ENCODE measurements around the gene AGPAT1. TPM values are rescaled to one million over a fixed set of nuclear protein-coding genes. Genes with fewer than 3 reads are reported as not detected.
A peak's percentile ranks its signal among the peaks of the same experiment; 100 is the strongest.

AGPAT1 gene
- total RNA-seq, 1 experiment from 2014 or later = 55.6 TPM

DNA sequence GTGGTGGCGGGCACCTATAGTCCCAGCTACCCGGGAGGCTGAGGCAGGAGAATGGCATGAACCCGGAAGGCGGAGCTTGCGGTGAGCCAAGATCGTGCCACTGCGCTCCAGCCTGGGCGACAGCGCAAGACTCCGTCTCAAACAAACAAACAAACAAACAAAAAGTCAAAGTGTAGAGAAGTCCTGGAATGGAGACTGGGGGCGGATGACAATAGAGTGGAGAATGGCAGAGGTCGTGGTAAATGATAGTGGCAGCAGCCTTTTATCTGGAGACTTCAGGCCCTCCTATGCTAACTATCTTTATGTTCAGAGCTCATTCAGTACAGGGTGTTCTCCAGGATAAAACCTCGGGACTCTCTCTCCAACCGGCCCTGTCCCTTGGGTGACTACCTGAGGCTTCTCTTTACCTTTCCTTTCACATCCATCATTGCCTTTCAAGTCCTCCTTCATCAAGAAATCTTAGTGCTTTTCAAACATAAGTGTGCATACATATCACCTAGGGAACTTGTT lies 44.4 kb downstream of the AGPAT1 start:
- ATAC-seq (no peak), DNase-seq (ENCODE audit: low read depth, low spot score) (no peak)
- H3K9me2 ChIP-seq (ENCODE audit: insufficient read depth) = no peaks in the 10 kb centered on the region
- H3K36me3 ChIP-seq (ENCODE audit: control insufficient read depth in 1 of 2, insufficient read depth in 2 of 2, low read length in 2 of 2) = no peaks in the 10 kb centered on the region
- ChIA-PET RAD21 (ENCODE audit: low non-redundant PET in 1 of 2, low total read pairs in 2 of 2, uncharacterized antibody in 2 of 2, unreplicated experiment in 2 of 2) (no interaction called here), POLR2A (no interaction called here), CTCF (no interaction called here)
- H3K4me1 ChIP-seq (ENCODE audit: control insufficient read depth in 1 of 2, insufficient read depth in 2 of 2, low read length in 2 of 2) = peaks cover 24 to 31% of the 10 kb centered on the region in 2 experiments
- H3K9me3 ChIP-seq (ENCODE audit: control insufficient read depth in 1 of 2, insufficient read depth in 1 of 2, low read depth in 1 of 2, low read length in 2 of 2) = no peaks in the 10 kb centered on the region
- H3K9ac ChIP-seq (ENCODE audit: low read length) = no peak overlapping the region
- intact Hi-C loops (cut with micrococcal nuclease) = no loop called here
- peak overlapping the region; percentile 20; the same call in 1 of the 2 replicates for H3K27ac ChIP-seq (ENCODE audit: low read depth, low read length)
- H3K27me3 ChIP-seq (ENCODE audit: insufficient read depth, low read length) = no peaks in the 10 kb centered on the region
- H2AFZ ChIP-seq (ENCODE audit: low read depth, low read length, poor library complexity, severe bottlenecking) = no peak overlapping the region
- H3K4me3 ChIP-seq (replicated peaks in 1 of 2; ENCODE audit: low read depth in 1 of 2, low read length in 2 of 2) = peak overlapping the region; percentile 41 to 100; a peak in 3 of 4 replicates
- peaks cover 27% of the 10 kb centered on the region for H3K79me2 ChIP-seq (ENCODE audit: insufficient read depth, low read length)
- TF ChIP-seq ELF1 (IDR thresholded peaks at IDR 0.05; ENCODE audit: borderline replicate concordance, low read depth) (no peak), ATF3 (IDR thresholded peaks at IDR 0.05) (no peak), EZH2phosphoT487 (IDR thresholded peaks at IDR 0.05; ENCODE audit: borderline replicate concordance) (no peak), CEBPB (IDR thresholded peaks at IDR 0.05; ENCODE audit: low read depth) (no peak), JUND (IDR thresholded peaks at IDR 0.05) (no peak), ZFX (IDR thresholded peaks at IDR 0.05) (no peak), TCF7L2 (IDR thresholded peaks at IDR 0.05; ENCODE audit: borderline replicate concordance, extremely low read depth, insufficient read depth, insufficient read length) (no peak)
- TF ChIP-seq, protein P1, sequence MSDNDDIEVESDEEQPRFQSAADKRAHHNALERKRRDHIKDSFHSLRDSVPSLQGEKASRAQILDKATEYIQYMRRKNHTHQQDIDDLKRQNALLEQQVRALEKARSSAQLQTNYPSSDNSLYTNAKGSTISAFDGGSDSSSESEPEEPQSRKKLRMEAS (IDR thresholded peaks at IDR 0.05) = no peak
- peak overlapping the region; percentile 59 for H3K4me2 ChIP-seq (ENCODE audit: low read length)
- H4K20me1 ChIP-seq (ENCODE audit: insufficient read depth) = no peaks in the 10 kb centered on the region
- no TSS peak for BruUV-seq (replicated peaks)

All from HCT116 (cell line).